ENCODE data around the gene PNPLA7.
A peak's percentile ranks its signal among the peaks of the same experiment; 100 is the strongest.

The PNPLA7 gene

DNA sequence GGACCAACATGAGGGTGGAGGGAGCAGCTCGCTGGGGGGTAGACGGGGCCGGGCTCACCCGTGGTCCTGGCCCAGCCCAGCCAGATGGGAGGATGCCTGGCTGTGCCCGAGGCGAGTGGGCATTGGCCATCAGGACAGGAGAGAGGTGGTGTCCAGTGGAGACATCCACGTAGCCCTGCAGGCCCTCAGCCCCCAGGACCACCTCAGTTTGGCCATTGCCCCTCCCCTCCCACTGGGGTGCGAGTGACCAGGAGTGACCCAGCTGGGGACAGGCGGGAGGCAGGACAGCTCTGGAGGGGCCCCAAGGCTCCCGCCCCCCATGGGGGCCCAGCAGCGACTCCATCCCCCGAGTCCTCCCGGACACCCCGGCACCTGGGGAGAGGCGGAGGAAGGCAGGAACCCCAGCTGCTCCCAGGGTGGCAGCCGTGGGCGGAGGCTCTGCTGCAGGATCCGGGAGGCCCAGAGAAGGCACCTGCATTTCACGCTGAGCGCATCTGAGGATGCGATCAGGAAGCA is 118.7 kb downstream of the PNPLA7 start:
- DNase-seq = no peak

DNA sequence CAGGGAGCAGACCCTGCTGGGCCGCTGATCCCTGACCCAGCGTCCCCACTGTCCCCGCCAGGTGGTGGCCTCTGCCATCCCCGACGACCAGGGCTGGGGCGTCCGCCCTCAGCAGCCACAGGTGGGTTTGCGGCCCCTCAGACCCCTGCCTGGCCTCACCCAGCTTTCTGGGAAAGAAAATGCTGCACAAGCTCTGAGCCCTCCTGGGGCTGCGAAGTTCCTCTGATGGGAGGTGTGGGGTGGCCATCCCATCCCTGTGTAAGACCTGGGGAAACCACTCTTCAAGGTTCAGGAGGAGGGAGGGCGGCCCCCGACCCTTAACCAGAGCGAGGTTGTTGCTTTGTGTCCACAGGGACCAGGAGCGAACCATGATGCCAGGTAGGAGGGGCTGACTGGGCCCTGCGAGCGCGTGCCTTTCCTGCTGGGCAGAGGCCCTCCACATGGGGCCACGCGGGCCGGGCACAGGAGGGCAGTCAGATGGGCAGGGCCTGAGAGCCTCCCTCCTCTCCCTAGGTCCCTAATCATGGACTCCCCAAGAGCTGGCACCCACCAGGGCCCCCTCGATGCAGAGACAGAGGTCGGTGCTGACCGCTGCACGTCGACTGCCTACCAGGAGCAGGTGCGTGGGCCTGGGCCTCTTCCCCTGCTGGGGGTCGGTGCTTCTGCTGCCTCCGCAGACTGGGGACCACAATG is 119.3 kb downstream of the PNPLA7 start:
- no peak for DNase-seq

DNA sequence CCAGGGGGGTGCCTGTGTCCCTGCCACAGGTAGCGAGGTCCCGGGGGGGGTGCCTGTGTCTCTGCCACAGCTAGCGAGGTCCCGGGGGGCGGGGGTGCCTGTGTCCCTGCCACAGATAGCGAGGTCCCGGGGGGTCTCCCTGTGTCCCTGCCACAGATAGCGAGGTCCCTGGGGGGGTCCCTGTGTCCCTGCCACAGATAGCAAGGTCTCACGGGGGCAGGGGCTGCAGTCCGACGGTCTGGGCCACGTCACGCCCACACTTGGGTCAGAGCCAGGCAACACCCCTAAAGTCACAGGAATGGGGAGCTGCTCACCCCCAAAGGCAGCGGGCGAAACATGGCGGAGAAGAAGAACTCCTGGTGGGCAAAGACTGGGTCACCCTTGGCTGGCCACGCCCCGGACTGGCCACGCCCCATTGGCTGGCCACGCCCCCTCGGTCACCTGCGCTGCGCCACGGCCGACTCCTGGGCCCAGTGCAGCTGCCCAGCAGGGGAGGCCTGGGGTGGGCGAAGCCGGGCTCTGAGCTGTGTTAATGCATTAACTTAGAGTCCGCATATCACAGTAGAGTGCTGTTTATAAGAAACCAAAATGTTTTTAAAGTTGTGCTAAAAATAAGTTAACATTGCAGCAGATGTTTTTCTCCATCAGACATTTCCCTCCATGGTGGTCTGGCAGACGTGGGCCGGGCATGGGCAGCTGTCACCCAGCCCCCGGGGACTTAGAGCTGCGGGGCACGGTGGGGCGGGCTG is 120.1 kb downstream of the PNPLA7 start:
- no peak for DNase-seq

DNA sequence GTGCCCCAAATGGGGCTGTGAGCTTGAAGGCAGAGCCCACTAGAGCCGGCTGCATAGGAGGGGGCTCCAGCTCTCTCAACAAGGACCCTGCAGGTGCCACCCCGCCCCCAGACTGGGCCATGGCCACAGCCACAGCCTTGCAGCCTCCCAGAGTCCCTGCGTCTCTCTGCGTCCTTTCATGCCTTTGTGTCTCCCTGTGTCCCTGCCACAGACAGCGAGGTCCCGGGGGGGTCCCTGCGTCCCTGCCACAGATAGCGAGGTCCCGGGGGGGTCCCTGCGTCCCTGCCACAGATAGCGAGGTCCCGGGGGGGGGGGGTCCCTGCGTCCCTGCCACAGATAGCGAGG is 120.7 kb downstream of the PNPLA7 start:
- DNase-seq = no peak

DNA sequence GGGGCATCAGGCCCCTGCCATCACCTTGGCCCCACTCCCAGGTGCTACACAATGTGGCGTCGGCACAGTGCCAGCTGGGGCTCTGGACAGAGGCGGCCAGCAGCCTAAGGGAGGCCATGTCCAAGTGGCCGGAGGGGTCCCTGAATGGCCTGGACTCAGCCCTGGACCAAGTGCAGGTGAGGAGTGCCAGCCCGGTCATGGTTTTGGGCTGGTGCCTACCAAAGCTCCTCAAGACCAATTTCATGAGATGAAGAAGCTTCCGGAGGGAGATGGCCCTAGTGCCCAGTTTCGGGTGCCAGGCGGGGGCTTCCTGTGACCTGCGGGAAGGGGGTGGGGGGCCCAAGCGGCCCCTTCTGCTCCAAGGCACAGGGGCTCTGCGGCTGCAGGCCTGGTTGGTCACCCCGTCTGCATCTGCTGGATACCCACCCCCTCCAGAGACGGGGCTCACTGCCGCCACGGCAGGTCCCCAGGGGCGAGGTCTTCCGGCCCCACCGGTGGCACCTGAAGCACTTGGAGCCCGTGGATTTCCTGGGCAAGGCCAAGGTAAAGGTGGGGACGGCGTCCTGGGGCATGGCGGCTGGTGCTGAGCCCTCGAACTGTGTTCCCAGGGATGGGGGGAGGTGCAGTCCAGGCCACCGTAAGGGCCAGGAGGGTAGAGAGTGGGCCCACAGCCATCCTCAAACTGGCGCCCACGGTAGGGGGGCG is 121.2 kb downstream of the PNPLA7 start:
- DNase-seq = no peak

DNA sequence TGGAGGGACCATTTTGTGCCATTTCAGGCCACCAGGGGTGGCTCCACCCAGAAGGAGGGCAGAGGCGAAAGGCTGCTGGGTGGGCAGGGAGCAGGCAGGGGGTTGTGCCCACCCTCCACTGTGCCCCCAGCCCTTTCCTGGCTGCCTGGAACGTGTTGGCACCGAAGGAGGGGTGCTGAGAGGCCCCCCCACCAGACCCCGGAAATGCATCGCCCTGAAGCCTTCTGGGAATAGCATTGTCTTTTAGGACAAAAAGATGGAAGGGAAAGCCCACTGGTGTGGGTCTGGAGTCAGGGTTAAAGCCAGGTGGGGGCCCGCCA is 121.9 kb downstream of the PNPLA7 start:
- DNase-seq = no peak

DNA sequence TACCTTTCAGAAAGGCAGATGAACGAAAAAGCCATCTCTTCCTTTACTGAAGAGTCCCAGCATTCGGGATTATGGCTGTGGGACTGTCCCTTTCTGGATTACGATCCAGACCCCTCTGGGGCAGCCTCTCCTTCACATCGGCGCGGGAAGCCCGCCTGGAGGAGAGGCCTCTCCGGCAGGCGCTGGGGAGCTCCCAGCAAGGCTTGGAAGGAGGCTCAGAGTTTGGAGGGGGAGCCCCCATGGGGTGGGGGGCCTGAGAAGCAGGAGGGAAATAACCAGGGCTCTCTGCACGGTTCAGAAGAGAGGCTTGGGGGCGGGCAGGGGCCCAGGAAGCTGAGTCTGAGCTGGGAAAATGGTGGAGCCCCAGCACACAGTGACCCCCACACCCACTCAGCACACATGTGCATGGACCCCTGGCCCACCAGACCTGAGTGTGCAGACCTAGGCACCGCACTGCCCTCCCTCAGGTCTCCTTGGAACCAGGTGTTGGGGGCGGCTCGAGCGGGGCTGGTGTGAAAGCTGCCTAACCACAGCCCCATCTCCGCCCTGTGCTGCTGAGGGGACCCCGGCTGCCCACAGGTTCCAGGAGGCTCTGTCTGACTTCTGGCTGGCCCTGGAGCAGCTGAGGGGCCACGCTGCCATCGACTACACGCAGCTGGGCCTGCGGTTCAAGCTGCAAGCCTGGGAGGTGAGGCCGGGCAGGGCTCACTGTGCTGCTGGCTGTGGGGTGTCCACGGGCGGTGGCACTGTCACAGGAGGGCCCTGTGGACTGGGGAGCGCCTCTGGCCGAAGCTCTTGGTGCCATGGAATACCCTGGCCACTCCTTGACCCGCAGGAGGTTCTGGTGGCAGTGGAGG is 122.5 kb downstream of the PNPLA7 start:
- DNase-seq = no peak

DNA sequence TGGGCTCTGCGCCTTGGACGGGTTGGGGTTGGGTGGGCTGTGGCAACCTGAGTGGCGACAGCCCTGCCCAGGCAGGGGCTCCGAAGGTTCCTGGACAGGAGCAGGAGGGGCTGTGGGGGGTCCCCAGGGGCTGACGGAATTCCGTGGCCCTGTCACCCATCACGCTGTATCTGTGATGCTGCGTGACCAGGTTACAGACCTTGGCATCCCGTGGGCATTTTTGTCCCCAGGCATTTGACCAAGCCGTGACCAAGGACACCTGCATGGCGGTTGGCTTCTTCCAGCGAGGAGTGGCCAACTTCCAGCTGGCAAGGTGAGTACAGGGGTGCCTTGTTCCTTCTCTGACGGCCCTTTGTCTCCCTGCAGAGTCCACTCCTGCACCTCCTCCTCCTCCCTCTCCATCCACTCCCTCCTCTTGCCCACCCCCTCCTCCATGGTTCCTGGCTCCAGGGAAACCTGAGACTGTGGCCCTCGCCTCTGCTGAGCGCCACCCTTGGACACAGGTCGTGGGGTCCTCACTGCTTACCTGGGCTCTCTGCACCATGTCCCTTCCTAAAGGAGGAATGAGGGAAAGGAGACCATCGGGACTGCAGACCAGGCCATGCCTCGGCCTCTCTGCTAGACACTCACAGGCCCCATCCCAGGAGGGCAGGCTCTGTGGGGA is 124.1 kb downstream of the PNPLA7 start:
- no peak for DNase-seq

DNA sequence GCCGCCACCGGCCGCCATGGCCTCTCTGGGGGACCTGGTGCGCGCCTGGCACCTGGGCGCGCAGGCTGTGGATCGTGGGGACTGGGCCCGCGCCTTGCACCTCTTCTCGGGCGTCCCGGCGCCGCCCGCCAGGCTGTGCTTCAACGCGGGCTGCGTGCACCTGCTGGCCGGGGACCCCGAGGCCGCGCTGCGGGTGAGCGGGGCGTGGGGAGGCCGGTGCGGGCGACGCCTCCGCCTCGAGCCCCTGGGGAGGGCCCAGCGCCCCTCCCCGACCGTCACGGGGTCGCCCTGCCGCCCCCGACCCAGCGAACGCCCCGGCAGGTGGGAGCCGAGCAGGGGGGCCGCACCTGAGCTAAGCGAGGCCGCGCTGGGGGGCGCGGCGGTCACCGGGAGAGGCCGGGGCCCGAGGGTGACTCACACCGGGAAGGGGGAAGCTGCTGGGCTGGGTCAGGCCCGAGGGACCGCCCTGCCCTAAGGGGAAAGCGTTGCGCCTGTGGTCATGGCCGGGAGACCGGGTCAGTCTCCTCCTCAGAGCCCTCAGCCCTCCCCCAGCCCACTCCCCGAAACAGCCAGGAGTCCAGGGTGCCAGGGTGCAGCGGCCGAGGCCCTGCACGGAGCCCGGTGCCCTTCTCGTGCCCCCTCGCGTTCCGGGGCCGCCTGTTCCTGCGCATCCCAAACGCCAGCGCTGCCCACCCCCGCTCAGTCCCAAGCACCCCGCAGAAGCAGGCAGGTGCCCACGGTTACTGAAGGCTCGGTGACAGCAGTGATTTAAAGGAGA is 126.5 kb downstream of the PNPLA7 start:
- DNase-seq = no peak

DNA sequence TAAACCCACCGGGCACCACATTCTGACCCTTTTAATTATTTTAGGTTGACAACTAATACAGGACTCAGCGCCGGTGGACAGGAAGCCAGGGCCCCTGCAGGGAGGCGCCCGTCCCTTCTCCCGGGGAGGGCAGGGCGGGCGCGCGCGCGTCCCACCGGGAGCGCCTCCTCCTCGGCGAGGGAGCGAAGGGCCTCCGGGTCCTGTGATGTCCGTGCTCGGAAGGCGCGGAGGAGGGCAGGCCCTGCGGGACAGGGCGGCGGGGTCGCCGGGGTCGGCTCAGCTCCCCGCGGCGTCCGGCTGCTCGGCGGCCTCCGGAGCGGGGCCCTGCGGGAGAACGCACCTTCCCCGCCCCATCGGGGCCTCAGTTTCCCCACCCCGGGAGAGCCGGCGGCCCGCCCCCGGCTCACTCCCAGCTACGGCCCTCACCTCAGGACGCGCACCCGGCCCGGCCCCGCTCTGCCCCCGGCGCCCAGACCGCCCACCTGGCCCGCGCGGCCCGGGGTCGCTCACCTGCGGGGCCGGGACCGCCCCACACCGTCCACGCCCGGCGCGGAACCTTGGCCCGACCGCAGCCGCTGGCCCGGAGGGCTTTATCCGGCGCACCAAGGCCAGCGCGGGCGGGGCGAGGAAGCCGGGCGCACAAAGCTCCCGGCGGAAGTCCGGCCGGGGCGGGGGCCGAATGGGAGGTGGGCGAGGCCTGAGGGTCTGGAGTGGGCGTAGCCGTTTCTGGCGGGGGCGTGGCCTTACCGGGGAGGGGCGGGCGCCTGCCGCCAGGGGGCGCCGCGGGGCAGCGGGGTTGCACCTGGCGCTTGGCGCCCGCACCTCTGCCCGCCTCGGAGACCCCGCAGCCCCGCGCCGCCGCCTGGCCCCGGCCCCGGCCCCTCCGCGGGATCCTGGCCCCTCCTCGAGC is 127.3 kb downstream of the PNPLA7 start, which contains the start of the genes EXD3 and NOXA1:
TSS of gene EXD3 (minus strand) at position 559 of the 910 bp plus-strand sequence. CDS start 27,805 bp downstream, outside the sequence.
TSS of gene NOXA1 (plus strand) at position 790 of the 910 bp plus-strand sequence. CDS start 137 bp downstream, outside the sequence.
- peak; percentile 96 for DNase-seq

DNA sequence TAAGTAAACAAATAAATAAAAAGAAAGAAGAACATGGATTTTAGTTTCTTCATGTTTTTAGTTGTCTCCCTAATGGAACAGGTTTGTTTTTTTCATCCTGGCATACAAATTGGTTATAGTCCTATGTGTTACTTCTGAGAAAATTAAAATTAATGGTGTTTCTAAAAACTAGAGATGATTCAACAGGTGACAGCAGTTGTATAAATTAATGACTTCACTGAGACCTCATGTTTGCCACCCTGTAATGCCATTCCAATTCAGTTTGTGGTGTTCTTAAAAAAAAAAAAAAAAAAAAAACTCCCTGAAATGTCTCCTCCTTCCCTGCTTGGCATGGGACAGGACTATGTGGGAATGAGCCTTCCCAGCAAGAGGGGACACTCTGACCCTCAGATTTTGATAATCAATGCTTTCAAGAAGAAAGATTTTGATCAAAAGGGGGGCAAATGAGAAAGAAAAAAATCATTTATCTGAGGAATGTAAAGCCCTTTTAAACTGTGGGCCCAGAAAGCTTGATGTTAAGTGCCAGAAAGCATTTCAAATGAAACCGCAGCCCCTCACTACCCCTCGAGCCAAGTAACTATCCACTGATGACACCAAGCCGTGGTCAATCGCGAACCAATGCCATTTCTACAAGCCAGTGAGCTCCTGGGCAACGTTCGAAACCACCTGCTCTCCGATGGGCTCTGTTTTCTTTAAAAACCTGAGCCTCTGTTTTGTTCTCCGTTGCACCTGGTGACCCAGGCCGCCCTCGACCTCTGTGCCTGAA is 128.2 kb downstream of the PNPLA7 start:
- no peak for DNase-seq

DNA sequence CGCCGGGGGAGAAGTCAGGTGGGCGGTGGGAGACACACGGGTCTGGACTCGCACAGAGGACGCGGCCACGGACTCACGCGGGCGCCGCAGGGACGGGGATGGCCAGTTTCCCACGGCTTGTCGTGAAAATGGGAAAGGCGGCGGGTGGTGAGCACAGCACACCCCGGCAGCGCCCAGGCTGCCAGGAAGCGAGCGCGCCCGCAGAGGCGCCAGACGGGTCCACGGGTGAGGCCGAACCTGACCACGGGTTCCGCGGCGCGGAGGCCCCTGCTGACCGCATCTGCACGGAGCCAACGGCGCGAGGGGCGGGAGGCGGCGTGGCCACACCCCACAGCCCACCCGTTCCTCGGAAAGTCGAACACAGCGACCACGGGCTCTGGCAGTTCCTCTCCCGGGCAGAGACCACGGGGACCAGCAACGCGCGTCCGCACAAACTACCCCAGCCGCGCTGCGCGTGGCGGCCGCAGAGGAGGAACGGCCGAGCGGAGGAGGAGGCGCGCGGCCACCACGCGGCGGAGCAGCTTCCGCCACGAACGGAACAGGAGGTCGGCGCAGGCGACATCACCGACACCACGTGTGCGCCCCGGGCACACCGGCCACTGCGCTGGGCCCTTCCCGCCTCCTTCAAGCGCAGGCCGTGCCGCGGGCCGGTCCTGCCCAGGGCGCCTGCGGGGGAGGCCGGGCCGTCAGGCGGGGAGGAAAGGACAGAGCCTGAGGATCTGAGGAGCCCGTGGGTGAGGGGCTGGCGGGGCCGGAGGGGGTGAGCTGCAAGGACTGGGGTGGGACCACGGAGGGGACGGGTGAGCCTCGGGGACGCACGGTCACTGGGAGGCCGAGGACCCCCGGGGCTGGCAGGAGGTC is 132.8 kb downstream of the PNPLA7 start:
- no peak for DNase-seq

DNA sequence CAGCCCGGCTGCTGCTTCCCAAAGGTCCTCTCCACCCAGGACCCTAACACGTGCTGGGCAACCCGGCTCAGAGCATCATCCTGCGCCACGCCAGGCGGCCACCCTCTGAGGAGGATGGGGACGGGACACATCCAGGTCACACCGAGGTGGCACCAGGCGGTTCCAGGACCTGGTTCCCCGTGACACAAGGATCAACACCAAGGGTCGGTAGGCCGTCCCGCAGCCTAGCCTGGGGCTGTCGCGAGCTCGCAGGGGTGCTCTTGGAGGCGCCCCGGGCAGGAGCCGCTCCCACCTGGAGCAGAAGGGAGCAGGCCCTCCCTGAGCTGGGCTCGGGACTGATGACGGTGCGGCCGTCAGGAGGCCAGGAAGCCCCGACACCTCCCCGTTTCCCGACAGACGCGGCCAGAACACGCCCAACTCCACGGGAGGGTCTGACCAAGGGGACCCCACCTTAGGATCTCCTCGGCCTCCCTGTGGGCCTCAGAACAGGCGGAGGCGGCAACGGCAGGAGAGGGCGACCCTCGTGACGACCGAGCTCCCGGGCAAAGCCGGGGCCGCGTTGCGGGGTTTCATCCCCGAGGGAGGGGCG is 133.5 kb downstream of the PNPLA7 start:
- no peak for DNase-seq

DNA sequence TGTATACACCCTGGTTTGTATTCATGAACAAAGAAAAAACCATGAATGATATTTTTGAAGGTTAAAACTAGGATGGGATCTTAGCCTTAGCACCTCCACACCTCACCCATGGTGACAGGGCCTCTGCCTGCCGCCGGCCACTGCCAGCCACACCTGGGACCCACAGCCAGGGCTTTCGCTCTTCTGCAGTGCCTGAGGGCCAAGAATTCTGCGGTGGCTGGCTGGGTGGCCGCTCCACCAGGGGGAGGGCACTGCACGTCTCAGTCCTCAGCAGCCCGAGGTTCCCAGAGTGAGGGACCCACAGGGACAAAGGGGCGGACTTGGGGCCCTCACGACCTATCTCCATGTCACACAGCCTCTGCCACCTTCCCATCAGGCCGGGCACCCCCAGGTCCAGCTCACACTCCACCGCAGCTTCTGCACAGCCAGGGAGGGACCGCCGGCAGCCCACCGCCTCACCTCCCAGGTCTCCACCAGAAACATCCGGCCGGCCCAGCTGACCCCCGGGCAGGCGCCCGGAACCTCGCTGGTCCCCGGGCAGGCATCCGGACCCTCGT is 134.1 kb downstream of the PNPLA7 start:
- no peak for DNase-seq

DNA sequence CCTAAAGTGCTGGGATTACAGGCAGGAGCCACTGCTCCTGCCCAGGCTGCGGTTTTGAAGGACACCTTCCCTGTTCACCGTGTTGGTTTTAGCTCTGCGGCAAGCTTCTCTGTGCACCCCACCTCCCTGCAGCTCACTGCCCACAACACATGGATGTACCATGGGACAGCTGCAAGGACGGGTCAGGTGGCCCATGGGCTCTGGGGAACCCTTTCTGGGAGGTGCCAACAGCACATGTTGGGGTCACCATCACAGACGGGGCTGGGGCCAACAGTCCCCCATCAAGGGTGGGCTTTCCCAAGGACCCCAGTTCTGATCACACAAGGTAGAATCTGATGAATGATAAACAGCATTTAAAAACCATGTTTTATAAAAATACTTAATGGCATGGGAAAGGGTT is 134.8 kb downstream of the PNPLA7 start:
- DNase-seq = no peak

DNA sequence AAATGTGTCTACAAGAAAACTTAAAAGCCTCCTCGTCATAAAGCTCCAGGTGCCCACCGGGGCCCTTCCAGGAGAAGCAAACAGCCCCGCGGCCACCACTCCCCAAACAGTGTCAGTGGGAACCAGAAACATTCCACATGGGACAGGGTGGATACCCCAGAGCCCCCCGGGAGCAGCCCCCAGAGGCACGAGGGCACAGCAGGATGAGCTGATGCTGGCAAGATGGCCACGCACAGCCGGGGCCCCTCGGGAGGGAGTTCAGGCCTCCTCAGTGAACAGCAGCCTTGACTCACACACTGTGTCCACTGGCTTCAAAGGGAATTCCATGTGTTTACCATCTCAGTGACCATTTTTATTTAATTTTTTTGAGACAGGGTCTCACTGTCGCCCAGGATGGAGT is 137.8 kb downstream of the PNPLA7 start:
- DNase-seq = no peak

DNA sequence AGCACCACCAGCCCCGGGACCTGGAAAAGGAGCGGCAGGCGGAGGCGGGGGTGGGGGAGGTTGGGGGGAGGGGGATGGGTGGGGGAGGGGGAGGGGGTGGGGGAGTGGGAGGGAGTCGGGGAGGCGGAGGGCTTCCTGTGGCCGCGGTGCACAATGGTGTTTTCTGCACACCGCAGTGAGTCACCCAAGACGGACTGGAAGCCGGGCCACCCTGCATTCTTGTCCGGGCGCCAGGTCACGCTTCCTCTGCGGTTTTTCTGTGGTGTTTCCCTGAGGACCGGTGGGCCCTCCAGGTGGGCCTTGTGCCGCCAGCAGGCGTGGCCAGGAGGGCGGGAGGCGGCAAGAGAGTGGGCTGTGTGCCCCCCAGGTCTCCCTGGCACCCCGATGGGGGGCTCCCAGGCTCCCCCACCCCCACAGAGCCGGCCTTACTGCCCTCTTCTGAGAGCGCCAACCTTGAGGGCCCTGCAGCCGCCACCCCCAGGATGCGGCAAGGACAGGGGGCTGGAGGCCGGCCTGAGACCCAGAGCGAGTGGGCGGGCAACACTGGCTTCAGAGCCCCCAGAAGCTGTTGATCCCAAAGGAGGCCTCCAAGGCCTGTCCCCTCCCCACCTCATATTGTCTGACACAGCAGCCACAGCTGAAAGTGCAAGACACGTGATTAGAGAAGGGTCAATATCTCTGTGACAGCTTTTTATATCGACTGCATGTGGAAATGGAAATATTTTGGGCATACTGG is 138.4 kb downstream of the PNPLA7 start:
- peak; percentile 88 for DNase-seq

Data from hematopoietic multipotent progenitor cell treated with erythropoietin and hydrocortisone succinate and interleukin-3 and kit ligand, for 6 days (in vitro differentiated cells).